GM18526 (cell line): Measurements from ENCODE around the gene CATSPERZ.
A peak's percentile ranks its signal among the peaks of the same experiment; 100 is the strongest.

Source experiments
- POLR2A ChIP-seq: IDR thresholded peaks from 3 replicates; pipeline ENCODE4 v1.6.1; 2011; ENCODE audit not compliant: insufficient read length; ENCODE audit errors: extremely low read depth

CATSPERZ gene

GRCh38 chr11:64317325-64317960 lies 17.3 kb downstream of the CATSPERZ start, which contains the start of gene TRMT112:
TRMT112 (minus strand) TSS chr11:64317559; CDS start chr11:64317526, 33 bp downstream.
- TF ChIP-seq POLR2A: peak; percentile 88

DNA sequence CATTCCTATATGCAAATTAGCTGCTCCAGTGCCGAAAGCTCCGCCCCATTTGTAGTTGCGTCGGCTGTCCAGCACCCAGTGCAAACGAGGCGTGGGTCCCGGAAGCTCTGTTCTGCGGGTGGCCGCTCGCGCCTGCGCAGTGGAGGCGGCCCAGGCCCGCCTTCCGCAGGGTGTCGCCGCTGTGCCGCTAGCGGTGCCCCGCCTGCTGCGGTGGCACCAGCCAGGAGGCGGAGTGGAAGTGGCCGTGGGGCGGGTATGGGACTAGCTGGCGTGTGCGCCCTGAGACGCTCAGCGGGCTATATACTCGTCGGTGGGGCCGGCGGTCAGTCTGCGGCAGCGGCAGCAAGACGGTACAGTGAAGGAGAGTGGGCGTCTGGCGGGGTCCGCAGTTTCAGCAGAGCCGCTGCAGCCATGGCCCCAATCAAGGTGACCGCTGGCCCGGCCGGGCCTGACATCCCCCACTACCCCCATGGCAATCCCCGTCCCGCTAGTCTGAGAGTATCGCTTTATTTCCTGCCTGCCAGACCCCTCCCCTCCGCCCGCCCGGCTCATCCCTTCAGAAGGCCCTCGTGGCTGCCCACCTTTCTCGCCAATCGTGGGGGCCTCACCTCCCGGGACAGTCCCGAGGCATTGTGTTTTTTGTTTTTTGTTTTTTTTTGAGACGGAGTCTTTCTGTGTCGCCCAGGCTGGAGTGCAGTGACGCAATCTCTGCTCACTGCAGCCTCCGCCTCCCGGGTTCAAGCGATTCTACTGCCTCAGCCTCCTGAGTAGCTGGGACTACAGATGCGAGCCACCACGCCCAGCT lies 18.0 kb downstream of the CATSPERZ start, which contains the start of gene PRDX5:
Gene PRDX5, plus strand, starts transcription at position 161 of the 805 bp plus-strand sequence. Its CDS starts 95 bp downstream, at position 256.
- peak; percentile 70 for TF ChIP-seq POLR2A

GRCh38 chr11:64318766-64319761 lies 18.9 kb downstream of the CATSPERZ start:
- no peak for TF ChIP-seq POLR2A

- no peak for TF ChIP-seq POLR2A
Measured at GRCh38 chr11:64320556-64320955, 20.4 kb downstream of the CATSPERZ start.

DNA sequence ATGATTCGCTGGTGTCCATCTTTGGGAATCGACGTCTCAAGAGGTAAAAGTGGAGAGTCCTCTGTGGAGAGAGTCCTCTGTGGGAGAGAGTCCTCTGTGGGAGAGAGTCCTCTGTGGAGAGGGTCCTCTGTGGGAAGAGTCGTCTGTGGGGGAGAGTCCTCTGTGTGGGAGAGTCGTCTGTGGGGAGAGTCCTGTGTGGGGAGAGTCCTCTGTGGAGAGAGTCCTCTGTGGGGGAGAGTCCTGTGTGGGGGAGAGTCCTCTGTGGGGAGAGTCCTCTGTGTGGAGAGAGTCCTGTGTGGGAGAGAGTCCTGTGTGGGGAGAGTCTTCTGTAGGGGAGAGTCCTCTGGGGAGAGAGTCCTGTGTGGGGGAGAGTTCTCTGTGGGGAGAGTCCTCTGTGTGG lies 20.9 kb downstream of the CATSPERZ start:
- no peak for TF ChIP-seq POLR2A

DNA sequence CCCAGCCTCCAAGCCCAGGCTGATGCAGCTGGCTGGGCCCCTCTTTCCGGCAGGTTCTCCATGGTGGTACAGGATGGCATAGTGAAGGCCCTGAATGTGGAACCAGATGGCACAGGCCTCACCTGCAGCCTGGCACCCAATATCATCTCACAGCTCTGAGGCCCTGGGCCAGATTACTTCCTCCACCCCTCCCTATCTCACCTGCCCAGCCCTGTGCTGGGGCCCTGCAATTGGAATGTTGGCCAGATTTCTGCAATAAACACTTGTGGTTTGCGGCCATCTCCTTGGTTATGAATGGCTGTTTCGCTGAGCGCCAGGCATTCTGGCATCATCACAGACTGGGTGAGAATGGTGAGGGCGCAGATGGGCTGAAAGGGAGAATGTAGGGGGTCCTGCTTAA lies 21.4 kb downstream of the CATSPERZ start:
- no peak for TF ChIP-seq POLR2A

DNA sequence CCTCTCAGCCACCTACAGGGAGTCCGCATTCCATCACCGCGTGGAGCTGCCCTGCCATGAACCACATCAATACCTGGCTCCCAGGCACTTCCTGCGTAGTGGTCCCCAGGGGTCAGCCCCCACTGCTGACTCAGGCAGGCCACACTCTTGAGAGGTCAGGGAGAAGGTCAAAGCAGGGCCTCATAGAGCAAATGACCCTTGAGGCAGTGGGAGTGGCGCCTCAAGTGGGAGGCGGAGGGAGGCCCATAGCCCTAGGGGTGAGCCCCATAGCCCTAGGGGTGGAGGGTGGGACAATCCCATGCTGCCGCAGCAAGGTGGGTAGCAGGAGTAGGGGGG lies 22.7 kb downstream of the CATSPERZ start:
- TF ChIP-seq POLR2A: no peak

GRCh38 chr11:64323373-64323772 lies 23.2 kb downstream of the CATSPERZ start:
- TF ChIP-seq POLR2A: no peak

- TF ChIP-seq POLR2A: no peak
Measured at GRCh38 chr11:64324692-64325469, 24.7 kb downstream of the CATSPERZ start.

GRCh38 chr11:64327375-64327774 lies 27.2 kb downstream of the CATSPERZ start:
- no peak for TF ChIP-seq POLR2A

- TF ChIP-seq POLR2A: no peak
Measured at GRCh38 chr11:64327993-64328392, 27.8 kb downstream of the CATSPERZ start.

- TF ChIP-seq POLR2A: no peak
Measured at GRCh38 chr11:64330888-64331287, 30.7 kb downstream of the CATSPERZ start.

- peak; percentile 36 for TF ChIP-seq POLR2A
Measured at GRCh38 chr11:64331569-64332371, 31.6 kb downstream of the CATSPERZ start.

DNA sequence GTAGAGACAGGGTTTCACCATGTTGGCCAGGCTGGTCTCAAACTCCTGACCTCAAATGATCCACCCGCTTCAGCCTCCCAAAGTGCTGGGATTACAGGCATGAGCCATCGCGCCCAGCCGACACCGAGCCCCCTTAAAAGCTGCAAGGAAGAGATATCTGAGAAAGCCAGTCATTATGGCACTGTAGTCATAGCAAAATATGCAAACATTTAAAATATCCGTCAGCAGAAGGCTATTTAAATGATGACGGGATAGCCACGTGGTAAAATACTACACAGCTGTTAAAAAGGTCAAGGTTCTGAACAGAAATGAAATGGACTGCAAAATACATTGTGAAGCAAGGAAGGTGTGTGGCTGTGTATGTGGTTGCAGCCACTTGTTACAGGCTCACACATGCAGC lies 33.4 kb downstream of the CATSPERZ start:
- TF ChIP-seq POLR2A: no peak
